PC-3 (cell line): Measurements from ENCODE around the gene FOXO1. TPM values are rescaled to one million over a fixed set of nuclear protein-coding genes. Genes with fewer than 3 reads are reported as not detected.

ENCODE experiments used
- ATAC-seq: fragments of 200-7000 bp; cut with Tn5 transposase; 2 replicates; pipeline ENCODE4 v1.9.1; 2020; ENCODE audit warnings: mild to moderate bottlenecking, moderate library complexity
- BruUV-seq: library from RNA; stranded (reverse); fragments of 400-500 nt; replicated peaks from 2 replicates; lab custom pipeline; 2021; lab: Mats Ljungman, UMichigan
- CTCF ChIA-PET: fragments of 300-600 bp; sonication (Branson Sonifier 250); formaldehyde crosslinking; loops from one replicate; lab custom pipeline; 2022; ENCODE audit warnings: antibody characterized with exemption; lab: Charles Lee
- POLR2A ChIA-PET: fragments of 300-600 bp; sonication (Branson Sonifier 250); formaldehyde crosslinking; loops from one replicate; lab custom pipeline; 2022; ENCODE audit warnings: antibody characterized with exemption; ENCODE audit not compliant: unreplicated experiment; lab: Charles Lee
- DNase-seq: peaks from one replicate; pipeline ENCODE4 v3.0.0-alpha.2; 2015
- H2AFZ ChIP-seq: fragments of 300-600 bp; sonication (generic); 2 replicates; pipeline ENCODE4 v1.6.0; 2016; ENCODE audit warnings: antibody characterized with exemption, low read length
- H3F3A ChIP-seq: fragments of 300-600 bp; sonication (generic); one replicate; pipeline ENCODE4 v1.6.0; 2017; ENCODE audit warnings: antibody characterized with exemption, low read length, control low read depth, mild to moderate bottlenecking; ENCODE audit not compliant: unreplicated experiment
- H3K27ac ChIP-seq: fragments of 300-600 bp; sonication (generic); 2 replicates; pipeline ENCODE4 v1.5.1; 2016; ENCODE audit warnings: mild to moderate bottlenecking, low read length
- H3K27me3 ChIP-seq: fragments of 300-600 bp; sonication (generic); 2 replicates; pipeline ENCODE4 v1.6.1; 2016; ENCODE audit warnings: low read length, mixed read lengths
- H3K36me3 ChIP-seq: fragments of 300-600 bp; sonication (generic); 2 replicates; pipeline ENCODE4 v1.6.1; 2016; ENCODE audit warnings: low read depth, mixed run types, low read length, mixed read lengths
- H3K4me1 ChIP-seq: fragments of 300-600 bp; sonication (generic); 2 replicates; pipeline ENCODE4 v1.5.1; 2016; ENCODE audit warnings: low read length; ENCODE audit not compliant: insufficient read depth
- H3K4me2 ChIP-seq: fragments of 300-600 bp; sonication (generic); 2 replicates; pipeline ENCODE4 v1.6.0; 2016; ENCODE audit warnings: low read length
- H3K4me3 ChIP-seq: fragments of 300-600 bp; sonication (generic); 2 replicates; pipeline ENCODE4 v1.5.1; 2016; ENCODE audit warnings: mild to moderate bottlenecking, low read length, mixed read lengths
- H3K79me2 ChIP-seq: fragments of 300-600 bp; sonication (generic); 2 replicates; pipeline ENCODE4 v1.6.1; 2017; ENCODE audit warnings: low read length, mixed read lengths
- H3K9ac ChIP-seq: fragments of 300-600 bp; sonication (generic); 2 replicates; pipeline ENCODE4 v1.6.0; 2016; ENCODE audit warnings: mild to moderate bottlenecking, low read length
- H3K9me2 ChIP-seq: fragments of 300-600 bp; sonication (generic); replicated peaks from 2 replicates; pipeline ENCODE4 v1.6.1; 2016; ENCODE audit warnings: mixed run types, low read length, mixed read lengths
- H3K9me3 ChIP-seq: fragments of 300-600 bp; sonication (generic); 2 replicates; pipeline ENCODE4 v1.6.1; 2016; ENCODE audit warnings: low read length, mixed read lengths
- H4K20me1 ChIP-seq: fragments of 300-600 bp; sonication (generic); 2 replicates; pipeline ENCODE4 v1.6.1; 2016; ENCODE audit warnings: low read length, mixed read lengths
- EZH2 ChIP-seq: fragments of 300-600 bp; sonication (generic); IDR thresholded peaks from one replicate; pipeline ENCODE4 v1.6.1; 2017; ENCODE audit warnings: antibody characterized with exemption, mild to moderate bottlenecking, low read length; ENCODE audit not compliant: unreplicated experiment
- EZH2phosphoT487 ChIP-seq: fragments of 300-600 bp; sonication (generic); IDR thresholded peaks from 2 replicates; pipeline ENCODE4 v1.6.1; 2018; ENCODE audit warnings: mild to moderate bottlenecking, antibody characterized with exemption, low read length, borderline replicate concordance
- intact Hi-C: fragments of 100-400 bp; cut with micrococcal nuclease; formaldehyde crosslinking; loops from 2 replicates; pipeline ENCODE4 v1.9.0; 2023
- total RNA-seq: library from RNA; depleted of rRNA; stranded (reverse); fragments of >200 nt; gene quantifications from 2 replicates; pipeline ENCODE4 v1.2.3, GENCODE V29; 2014
- TF ChIP-seq, protein P1 (sequence below): fragments of 300-600 bp; sonication (generic); conservative IDR thresholded peaks from 2 replicates; pipeline ENCODE4 v1.5.1; 2017; ENCODE audit warnings: antibody characterized with exemption, low read depth, mild to moderate bottlenecking, low read length

FOXO1 gene
- total RNA-seq, 1 experiment from 2014 or later: 2.7 TPM

DNA sequence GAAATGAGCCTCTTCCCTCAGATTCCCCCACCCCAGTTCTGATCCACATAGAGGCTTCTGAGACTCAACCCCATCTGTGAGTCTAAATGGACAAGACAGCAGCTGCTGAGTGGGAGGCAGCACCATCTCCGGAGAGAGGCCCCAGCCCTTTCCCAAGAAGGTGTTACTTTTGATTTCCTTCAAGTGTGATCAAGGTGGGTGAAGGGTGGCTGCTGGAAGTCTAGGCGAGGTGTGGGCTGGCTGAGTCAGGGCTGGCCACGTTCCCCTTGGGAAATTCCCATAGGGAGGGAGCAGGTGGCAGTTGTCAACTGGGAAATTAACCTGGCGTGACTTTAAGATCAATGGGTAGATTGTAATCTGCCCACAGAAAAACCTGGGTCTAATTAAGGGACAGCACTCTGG is 148.0 kb downstream of the FOXO1 start:
- H2AFZ ChIP-seq: no peak overlapping the region
- H3K36me3 ChIP-seq: no peaks in the 10 kb centered on the region
- TF ChIP-seq, protein P1, sequence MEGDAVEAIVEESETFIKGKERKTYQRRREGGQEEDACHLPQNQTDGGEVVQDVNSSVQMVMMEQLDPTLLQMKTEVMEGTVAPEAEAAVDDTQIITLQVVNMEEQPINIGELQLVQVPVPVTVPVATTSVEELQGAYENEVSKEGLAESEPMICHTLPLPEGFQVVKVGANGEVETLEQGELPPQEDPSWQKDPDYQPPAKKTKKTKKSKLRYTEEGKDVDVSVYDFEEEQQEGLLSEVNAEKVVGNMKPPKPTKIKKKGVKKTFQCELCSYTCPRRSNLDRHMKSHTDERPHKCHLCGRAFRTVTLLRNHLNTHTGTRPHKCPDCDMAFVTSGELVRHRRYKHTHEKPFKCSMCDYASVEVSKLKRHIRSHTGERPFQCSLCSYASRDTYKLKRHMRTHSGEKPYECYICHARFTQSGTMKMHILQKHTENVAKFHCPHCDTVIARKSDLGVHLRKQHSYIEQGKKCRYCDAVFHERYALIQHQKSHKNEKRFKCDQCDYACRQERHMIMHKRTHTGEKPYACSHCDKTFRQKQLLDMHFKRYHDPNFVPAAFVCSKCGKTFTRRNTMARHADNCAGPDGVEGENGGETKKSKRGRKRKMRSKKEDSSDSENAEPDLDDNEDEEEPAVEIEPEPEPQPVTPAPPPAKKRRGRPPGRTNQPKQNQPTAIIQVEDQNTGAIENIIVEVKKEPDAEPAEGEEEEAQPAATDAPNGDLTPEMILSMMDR: no peak
- no peak for TF ChIP-seq EZH2
- no peak for TF ChIP-seq EZH2phosphoT487
- DNase-seq: no peak
- H4K20me1 ChIP-seq: no peaks in the 10 kb centered on the region
- H3K9me3 ChIP-seq: no peaks in the 10 kb centered on the region
- no peaks in the 10 kb centered on the region for H3F3A ChIP-seq
- no peaks in the 10 kb centered on the region for H3K9me2 ChIP-seq
- H3K27me3 ChIP-seq: no peaks in the 10 kb centered on the region
- H3K4me2 ChIP-seq: no peak overlapping the region
- POLR2A ChIA-PET: no interaction called here
- CTCF ChIA-PET: no interaction called here
- intact Hi-C loops: no loop called here
- no peak for ATAC-seq
- no peaks in the 10 kb centered on the region for H3K4me1 ChIP-seq
- H3K4me3 ChIP-seq: no peak overlapping the region
- no peaks in the 10 kb centered on the region for H3K79me2 ChIP-seq
- no peak overlapping the region for H3K27ac ChIP-seq
- no TSS peak for BruUV-seq
- H3K9ac ChIP-seq: no peak overlapping the region

DNA sequence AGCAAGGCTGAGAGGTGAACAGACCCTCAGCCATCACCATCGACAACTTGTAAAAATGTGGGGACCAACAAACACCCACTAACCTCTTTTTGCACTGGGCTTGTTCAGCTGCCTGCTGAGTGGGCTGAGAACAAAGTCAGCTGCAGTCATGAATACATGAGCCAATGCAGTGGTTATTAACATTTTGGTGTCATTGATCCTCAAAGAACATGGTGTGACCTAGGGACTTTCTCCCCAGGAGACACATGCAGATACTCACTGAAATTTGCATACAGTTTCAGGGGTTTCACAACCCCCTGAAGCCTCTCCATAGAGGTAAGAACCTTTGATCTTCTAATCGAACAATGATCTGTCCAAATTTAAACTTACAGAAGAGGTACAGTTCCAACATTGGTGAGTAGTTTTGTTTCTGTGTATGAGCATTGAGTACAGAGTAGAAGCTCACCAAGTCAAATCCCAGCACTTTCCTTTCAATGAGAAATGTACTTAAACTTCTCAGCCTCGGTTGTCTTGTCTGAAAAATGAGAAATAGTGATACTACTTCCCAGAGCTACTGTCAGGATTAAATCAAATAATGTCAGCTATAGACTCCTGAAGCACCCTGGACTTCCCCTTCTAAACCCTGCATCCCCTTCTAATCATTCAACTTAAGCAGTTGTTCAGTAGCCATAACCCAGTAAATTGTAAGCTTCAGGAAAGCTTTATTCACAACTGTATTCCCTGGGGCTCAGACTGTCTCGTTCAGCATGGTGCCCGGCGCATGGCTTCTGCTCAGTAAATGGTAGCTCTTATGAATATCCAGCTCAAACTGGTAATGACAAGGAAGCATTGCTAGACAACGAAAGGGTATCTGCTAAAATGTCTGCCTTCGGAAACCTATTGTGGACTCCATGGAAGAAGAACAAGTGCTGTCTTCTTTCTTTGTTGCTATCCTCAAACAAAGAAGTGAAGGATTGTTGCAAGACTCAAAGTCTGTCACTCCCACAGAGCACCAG is 148.7 kb downstream of the FOXO1 start:
- TF ChIP-seq EZH2 (no peak), EZH2phosphoT487 (no peak)
- TF ChIP-seq, protein P1: no peak
- H3K4me2 ChIP-seq: no peak overlapping the region
- no peak for DNase-seq

GRCh38 chr13:40515702-40516101 is 150.7 kb downstream of the FOXO1 start:
- Histone ChIP-seq H4K20me1 (no peaks in the 10 kb centered on the region), H3K4me3 (no peak overlapping the region), H2AFZ (no peak overlapping the region), H3K4me1 (no peaks in the 10 kb centered on the region), H3K36me3 (no peaks in the 10 kb centered on the region), H3K9me3 (no peaks in the 10 kb centered on the region), H3K79me2 (no peaks in the 10 kb centered on the region), H3K9ac (no peak overlapping the region), H3K27ac (no peak overlapping the region), H3K4me2 (no peak overlapping the region), H3F3A (no peaks in the 10 kb centered on the region), H3K9me2 (no peaks in the 10 kb centered on the region), H3K27me3 (no peaks in the 10 kb centered on the region)
- ATAC-seq (no peak), DNase-seq (no peak)
- BruUV-seq: no TSS peak
- intact Hi-C loops: no loop called here
- CTCF ChIA-PET: no interaction called here
- TF ChIP-seq, protein P1: no peak
- POLR2A ChIA-PET: no interaction called here

More for the DNA sequence above, 148.7 kb downstream of the FOXO1 start:
- H3K9ac ChIP-seq: no peak overlapping the region
- H4K20me1 ChIP-seq: no peaks in the 10 kb centered on the region
- ChIA-PET POLR2A (no interaction called here), CTCF (no interaction called here)
- H3K9me2 ChIP-seq: no peaks in the 10 kb centered on the region
- no peak overlapping the region for H2AFZ ChIP-seq
- no TSS peak for BruUV-seq
- H3K79me2 ChIP-seq: no peaks in the 10 kb centered on the region
- H3K4me3 ChIP-seq: no peak overlapping the region
- no peaks in the 10 kb centered on the region for H3F3A ChIP-seq
- intact Hi-C loops: no loop called here
- no peak overlapping the region for H3K27ac ChIP-seq
- H3K4me1 ChIP-seq: no peaks in the 10 kb centered on the region
- H3K9me3 ChIP-seq: no peaks in the 10 kb centered on the region
- ATAC-seq: no peak
- no peaks in the 10 kb centered on the region for H3K36me3 ChIP-seq
- H3K27me3 ChIP-seq: no peaks in the 10 kb centered on the region
